Lower leg skin (tissue), 4 donors: ENCODE data around the gene CEACAM8. TPM values are rescaled to one million over a fixed set of nuclear protein-coding genes. Genes with fewer than 3 reads are reported as not detected.

Source experiments
- DNase-seq, 2 donors: peaks; one replicate each; pipeline ENCODE4 v3.0.0-alpha.2; 2019; ENCODE audit warnings: low spot score in 2 of 2
- H3K4me3 ChIP-seq: fragments of 200-600 bp; sonication (generic); 2 replicates; pipeline ENCODE4 v1.5.1; 2017; ENCODE audit warnings: mild to moderate bottlenecking, low read depth; ENCODE audit not compliant: poor library complexity, severe bottlenecking
- POLR2A ChIP-seq, 2 donors: fragments of 450-650 bp; IDR thresholded peaks; one replicate each; pipeline ENCODE4 v1.6.1; 2016 to 2017; ENCODE audit warnings: antibody characterized with exemption in 2 of 2, mild to moderate bottlenecking in 1 of 2, moderate library complexity in 1 of 2
- WGBS, 2 donors: methylation state at CpG; one replicate each; pipeline ENCODE4 v1.1.5; 2018; 5-methylcytosine and 5-hydroxymethylcytosine counted together
- intact Hi-C: fragments of 100-400 bp; cut with DNase I; formaldehyde crosslinking; loops from one replicate; pipeline ENCODE4 v1.15.0; 2023; ENCODE audit warnings: low total_unique reads
- total RNA-seq, 4 donors: library from RNA; depleted of rRNA; stranded (reverse); fragments of >200 nt; gene quantifications; one replicate each; pipeline ENCODE4 v1.1.0, GENCODE V29; 2016
- TF ChIP-seq, protein P1 (sequence below), 3 donors: fragments of 450-650 bp; IDR thresholded peaks; one replicate each; pipeline ENCODE4 v1.5.1; 2016; ENCODE audit warnings: antibody characterized with exemption in 3 of 3, mild to moderate bottlenecking in 3 of 3, moderate library complexity in 2 of 3

Gene CEACAM8
- total RNA-seq, 4 donors from 2014 or later = not detected

- no peak for TF ChIP-seq POLR2A (IDR thresholded peaks at IDR 0.05)
- TF ChIP-seq, protein P1, sequence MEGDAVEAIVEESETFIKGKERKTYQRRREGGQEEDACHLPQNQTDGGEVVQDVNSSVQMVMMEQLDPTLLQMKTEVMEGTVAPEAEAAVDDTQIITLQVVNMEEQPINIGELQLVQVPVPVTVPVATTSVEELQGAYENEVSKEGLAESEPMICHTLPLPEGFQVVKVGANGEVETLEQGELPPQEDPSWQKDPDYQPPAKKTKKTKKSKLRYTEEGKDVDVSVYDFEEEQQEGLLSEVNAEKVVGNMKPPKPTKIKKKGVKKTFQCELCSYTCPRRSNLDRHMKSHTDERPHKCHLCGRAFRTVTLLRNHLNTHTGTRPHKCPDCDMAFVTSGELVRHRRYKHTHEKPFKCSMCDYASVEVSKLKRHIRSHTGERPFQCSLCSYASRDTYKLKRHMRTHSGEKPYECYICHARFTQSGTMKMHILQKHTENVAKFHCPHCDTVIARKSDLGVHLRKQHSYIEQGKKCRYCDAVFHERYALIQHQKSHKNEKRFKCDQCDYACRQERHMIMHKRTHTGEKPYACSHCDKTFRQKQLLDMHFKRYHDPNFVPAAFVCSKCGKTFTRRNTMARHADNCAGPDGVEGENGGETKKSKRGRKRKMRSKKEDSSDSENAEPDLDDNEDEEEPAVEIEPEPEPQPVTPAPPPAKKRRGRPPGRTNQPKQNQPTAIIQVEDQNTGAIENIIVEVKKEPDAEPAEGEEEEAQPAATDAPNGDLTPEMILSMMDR (IDR thresholded peaks at IDR 0.05) = no peak
- intact Hi-C loops = no loop called here
- DNase-seq = no peak
- no peak overlapping the region for H3K4me3 ChIP-seq
- WGBS, 2 donors = 73 to 75% methylated on average over 4 of the region's 4 CpGs
These were observed 26.7 kb downstream of the CEACAM8 start for GRCh38 chr19:42568006-42568405.

GRCh38 chr19:42567567-42567966 lies 27.2 kb downstream of the CEACAM8 start:
- TF ChIP-seq POLR2A (IDR thresholded peaks at IDR 0.05) = no peak
- TF ChIP-seq, protein P1 (IDR thresholded peaks at IDR 0.05) = no peak
- intact Hi-C loops = no loop called here
- no peak for DNase-seq
- WGBS, 2 donors = 89 to 92% methylated on average over 4 of the region's 4 CpGs
- H3K4me3 ChIP-seq = no peak overlapping the region

GRCh38 chr19:42563352-42564210 lies 31.1 kb downstream of the CEACAM8 start:
- DNase-seq = no peak
- intact Hi-C loops = no loop called here

DNA sequence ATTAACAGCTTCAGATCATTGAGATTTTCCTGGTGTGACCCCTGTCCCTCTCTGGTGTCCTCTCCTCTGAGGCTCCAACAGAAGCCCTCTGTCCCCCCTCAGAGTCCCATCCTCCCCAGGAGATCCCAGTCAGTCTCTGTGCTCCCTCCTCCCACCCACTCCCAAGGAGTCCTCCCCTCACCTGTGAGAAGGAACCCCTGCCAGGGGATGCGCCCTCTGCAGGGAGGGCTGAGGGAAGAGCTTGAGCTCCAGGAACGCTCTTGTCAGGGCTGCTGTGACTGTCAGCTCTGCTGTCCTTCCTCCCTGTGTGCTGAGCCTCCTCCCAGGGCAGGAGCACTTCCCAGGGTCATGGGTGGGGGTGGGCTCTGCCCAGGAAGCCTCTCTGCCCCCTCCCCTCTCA lies 33.2 kb downstream of the CEACAM8 start:
- no peak overlapping the region for H3K4me3 ChIP-seq
- intact Hi-C loops = no loop called here
- DNase-seq = no peak
- TF ChIP-seq, protein P1 (IDR thresholded peaks at IDR 0.05) = no peak
- no peak for TF ChIP-seq POLR2A (IDR thresholded peaks at IDR 0.05)
- 76 to 80% methylated on average over 2 of the region's 2 CpGs for WGBS, 2 donors

More at GRCh38 chr19:42563352-42564210, 31.1 kb downstream of the CEACAM8 start:
- TF ChIP-seq POLR2A (IDR thresholded peaks at IDR 0.05) = no peak
- TF ChIP-seq, protein P1 (IDR thresholded peaks at IDR 0.05) = no peak
- 13 to 14% methylated on average over 7 of the region's 7 CpGs for WGBS, 2 donors
- H3K4me3 ChIP-seq = no peak overlapping the region

GRCh38 chr19:42560731-42561130 lies 34.0 kb downstream of the CEACAM8 start:
- TF ChIP-seq, protein P1 (IDR thresholded peaks at IDR 0.05) = no peak
- TF ChIP-seq POLR2A (IDR thresholded peaks at IDR 0.05) = no peak
- 76% methylated on average over 4 of the region's 4 CpGs for WGBS, 2 donors
- no peak overlapping the region for H3K4me3 ChIP-seq
- intact Hi-C loops = no loop called here
- DNase-seq = no peak
